HG02943 (cell line): ENCODE data around the gene OSBPL7.
"Not testable (repeated sequence)": the region's sequence is repeated elsewhere in the genome, so short reads cannot be mapped to it uniquely, and the experiment has no call there.

Experiments used
- ATAC-seq: cut with Tn5 transposase; IDR thresholded peaks from one replicate; pipeline ENCODE4 v1.9.1; 2021; ENCODE audit warnings: mild to moderate bottlenecking, low read depth, moderate library complexity; ENCODE audit not compliant: unreplicated experiment

Gene OSBPL7

DNA sequence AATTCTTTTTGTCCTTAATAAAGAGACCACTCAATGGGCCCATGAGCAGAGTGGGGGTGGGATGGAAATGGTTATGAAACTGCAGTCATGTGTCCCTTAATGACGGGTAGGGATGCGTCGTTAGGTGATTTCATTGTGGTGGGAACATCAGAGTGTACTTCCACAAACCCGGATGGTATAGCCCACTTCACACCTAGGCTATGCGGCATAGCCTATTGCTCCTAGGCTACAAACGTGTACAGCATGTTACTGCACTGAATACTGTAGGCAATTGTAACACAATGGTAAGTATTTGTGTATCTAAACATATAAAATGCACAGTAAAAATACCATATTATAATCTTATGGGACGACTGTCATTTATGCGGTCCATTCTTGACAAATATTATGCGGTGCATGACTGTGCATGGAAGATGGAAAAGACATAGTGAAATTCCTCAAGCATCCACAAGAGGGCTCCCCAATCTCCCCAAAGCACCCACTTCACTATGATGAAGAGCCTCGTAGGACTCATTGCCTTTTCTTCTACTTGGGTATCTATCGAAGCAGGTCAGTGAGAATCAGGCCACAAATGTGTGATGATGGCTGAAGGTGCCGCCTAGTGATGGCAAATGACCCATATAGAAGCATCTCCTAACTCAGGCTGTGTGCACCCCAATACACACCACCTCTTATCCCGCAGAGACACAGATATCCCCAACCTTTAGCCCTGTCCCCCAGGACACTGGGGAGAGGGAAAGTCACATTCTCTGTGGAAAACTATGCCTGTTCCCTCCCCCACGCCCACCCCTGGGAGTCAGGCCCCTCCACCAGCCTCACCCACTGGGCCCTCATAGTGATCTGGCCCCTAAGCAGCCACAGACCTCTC lies 45.0 kb downstream of the OSBPL7 start:
- ATAC-seq = no peak

DNA sequence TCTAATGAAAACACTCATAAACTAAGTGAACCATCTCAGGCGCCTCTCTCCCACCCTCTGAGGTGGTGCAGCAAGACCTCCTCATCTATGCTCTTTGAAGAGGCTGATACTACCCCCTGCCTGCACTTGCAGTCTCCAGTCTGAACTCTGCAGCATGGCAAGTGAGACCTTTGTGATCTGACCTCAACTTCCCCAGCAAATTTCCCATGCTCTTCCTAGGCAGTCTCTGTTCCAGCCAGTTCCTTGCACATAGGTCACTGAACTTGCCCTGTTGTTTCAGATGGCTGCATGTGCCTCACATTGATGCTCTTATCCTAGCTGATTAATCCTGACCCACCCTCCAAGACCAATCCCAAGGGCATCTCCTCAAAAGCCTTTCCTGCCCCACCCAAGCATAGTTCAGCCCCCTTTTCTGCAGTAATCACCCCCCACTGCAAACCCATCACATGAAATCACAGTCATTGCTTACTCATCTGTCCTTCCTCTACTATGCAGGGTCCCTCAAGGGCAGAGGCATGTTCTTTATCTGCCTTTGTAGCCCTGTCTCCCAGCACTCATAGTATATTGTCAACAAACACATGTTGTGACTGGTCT lies 46.5 kb downstream of the OSBPL7 start:
- no peak for ATAC-seq

DNA sequence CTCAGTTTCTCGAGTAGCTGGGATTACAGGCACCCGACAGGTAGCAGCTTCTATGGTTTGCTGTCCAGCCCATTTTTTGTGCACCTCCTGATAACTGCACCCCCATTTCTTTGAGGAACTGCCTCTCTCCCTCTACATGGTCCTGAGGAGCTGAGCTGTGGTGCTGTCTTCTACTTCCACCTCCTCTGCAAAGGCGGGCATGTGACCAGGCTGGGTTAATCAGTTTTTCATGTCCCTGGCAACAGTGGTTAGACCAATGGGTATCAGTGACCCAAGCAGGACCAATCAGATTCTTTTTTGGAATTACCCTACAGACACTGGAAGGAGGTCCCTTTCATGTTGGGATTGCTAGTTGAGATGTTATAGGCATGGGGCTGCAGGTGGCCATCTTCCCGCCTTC lies 47.3 kb downstream of the OSBPL7 start:
- no peak for ATAC-seq

DNA sequence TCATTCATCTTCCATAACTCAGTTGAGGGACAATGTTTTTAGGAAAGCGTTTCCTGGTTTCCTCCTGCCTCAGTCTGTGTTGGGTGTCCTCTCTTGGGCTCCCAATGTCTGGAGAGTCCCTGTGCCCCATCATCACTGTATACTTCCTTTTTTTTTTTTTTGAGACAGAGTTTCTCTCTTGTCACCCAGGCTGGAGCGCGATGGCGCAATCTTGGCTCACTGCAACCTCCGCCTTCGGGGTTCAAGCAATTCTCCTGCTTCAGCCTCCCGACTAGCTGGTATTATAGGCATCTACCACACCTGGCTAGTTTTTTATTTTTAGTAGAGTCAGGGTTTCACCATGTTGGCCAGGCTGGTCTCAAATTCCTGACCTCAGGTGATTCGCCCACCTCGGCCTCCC lies 47.9 kb downstream of the OSBPL7 start:
- not testable (repeated sequence) for ATAC-seq

DNA sequence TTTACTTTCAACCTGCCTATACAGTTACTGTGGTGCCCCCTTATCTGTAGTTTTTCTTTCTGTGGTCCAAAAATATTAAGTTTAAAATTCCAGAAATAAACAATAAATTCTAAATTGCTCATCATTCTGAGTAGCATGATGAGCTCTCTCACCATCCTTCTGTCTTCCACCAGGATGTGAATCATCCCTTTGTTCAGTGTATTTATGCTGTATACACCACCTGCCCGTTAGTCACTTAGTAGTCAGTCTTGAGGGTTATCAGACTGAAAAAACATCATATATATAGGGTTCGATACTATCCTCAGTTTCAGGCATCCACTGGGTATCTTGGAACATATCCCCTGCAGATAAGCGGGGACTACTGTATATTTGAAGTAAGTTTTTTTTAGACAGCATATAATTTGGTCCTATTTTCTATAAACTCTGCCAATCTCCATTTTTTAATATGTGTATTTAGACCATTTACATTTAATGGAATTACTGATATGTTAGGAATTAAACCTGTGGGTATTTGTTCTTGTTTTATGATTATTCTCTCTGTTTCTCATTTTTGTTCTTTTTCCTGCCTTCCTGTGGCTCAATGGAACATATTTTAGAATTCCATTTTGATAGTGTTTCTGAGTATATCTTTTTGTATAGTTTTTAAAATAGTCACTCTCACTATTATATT lies 57.5 kb downstream of the OSBPL7 start:
- ATAC-seq = no peak

DNA sequence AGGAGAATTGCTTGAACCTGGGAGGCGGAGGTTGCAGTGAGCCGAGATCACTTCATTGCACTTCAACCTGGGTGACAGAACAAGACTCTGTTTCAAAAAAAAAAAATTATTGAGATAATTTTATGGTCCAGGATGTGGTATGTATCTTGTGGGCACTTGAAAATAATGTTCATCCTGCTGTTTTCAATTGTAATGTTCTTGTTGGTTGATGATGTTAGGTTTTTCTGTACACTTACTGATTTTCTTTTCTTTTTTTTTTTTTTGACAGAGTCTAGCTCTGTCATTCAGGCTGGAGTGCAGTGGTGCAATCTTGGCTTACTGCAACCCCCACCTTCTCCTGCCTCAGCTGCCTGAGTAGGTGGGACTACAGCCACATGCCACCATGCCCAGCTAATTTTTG lies 58.9 kb downstream of the OSBPL7 start:
- ATAC-seq = no peak

DNA sequence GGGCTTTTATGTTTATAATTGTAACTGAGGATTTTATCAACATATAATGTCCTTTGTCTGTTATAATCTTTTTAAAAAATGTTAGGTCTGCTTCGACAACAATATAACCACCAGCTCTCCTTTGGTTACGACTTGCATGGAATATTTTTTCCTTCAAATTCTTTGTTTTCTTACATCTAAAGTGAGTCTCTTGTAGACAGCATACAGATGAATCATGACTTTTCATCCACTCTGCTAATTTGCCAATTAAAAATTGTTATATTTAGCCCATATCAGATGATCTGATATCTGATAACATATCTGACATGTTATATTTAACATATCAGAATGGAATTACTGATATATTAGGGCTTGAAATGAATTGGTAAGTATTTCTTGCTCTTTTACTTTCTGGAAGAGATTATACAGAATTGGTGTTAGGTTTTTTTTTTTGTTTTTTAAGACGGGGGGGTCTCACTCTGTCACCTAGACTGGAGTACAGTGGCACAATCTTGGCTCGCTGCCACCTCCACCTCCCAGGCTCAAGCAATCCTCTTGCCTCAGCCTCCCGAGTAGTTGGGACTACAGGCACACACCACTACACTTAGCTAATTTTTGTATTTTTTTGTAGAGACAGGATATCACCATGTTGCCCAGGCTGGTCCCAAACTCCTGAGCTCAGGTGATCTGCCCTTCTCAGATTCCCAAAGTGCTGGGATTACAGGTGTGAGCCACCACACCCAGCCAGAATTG lies 61.0 kb downstream of the OSBPL7 start:
- ATAC-seq = no peak

DNA sequence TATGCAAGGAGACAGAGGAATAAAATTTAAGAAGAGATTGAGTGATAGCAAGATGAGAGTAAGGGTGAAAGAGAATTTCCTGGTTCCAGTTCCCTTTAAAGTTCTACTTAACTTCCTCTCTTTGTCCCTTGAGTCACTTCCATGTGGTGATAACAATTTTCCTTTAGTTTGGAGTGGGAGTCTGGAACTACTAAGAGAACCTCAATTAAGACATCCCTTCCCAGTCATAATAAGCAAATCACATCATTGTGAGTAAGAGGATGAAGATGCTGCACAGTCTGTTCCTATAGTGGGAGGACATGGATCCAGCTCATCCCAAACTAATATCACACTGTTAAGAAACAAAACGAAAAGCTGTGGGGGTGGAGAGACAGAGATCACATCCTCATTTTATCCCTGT lies 64.2 kb downstream of the OSBPL7 start:
- ATAC-seq = no peak
